GM19395 (cell line): Measurements from ENCODE around the gene GRID1.

Experiments
- ATAC-seq: cut with Tn5 transposase; IDR thresholded peaks from one replicate; pipeline ENCODE4 v1.9.1; 2021; ENCODE audit warnings: mild to moderate bottlenecking, moderate library complexity; ENCODE audit not compliant: unreplicated experiment

Gene GRID1

DNA sequence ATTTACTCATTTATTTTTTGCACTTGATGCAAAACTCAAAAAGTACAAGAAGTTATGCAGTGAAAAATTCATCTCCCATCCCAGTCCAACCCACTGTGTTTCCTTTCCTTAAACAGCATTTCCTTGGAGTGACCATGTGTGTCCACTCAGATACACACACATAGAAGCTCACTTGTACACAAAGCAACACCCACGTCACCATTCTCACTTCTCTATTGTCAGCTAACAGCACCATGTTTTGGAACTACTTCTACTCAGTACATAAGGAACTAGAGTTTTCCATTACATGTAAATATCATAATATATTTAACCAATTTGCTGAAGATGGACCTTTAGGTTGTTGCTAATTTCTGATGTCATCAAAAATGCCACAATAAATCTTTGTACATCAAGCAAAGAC is 167.6 kb downstream of the GRID1 start:
- ATAC-seq: no peak

DNA sequence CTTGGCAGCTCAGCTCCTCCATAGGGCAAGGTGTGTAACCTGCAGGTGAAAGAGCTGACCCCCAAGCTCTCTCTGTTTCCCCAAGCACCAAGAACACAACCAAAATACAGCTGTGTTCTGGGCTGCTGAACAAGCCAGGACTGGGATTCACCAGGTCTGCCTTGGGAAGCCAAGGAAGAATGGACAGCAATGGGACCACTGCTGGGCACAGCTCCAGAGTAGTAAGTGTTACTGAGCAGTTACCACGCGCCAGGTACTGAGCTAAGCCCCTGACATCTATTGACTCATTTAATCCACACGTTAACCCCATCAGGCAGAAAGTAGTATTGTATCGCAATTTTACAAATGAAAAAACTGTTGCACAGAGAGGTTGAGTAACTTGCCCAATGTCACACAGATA is 168.3 kb downstream of the GRID1 start:
- no peak for ATAC-seq

DNA sequence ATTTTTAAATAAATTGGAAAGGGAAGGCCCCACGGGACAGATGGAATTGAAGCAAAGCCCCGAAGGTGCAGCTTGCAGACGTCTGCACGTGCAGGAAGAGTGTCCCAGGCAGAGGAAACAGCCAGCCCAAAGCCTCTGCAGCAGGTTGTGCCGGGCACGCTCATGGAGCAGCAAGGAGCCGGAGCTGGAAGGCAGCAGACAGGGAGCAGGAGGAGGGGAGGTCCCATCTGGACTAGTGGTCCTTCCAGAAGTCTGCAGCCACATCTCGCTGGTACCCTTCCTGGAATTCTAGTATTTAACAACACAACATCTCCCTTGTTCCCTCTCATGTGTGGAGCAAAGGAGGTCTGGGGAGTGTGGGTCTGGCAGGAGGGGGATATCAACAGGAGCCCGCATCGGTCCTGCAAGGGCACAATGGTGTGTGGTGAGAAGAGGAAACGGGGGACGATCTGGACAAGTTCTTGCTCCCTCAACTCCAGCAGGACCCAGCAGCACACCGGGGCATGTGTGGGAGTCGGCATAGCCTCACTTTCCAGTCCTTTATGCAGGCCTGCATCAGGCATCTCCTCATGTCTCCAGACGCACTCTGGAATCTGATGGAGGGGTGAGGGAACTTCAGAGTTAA is 169.3 kb downstream of the GRID1 start:
- no peak for ATAC-seq

DNA sequence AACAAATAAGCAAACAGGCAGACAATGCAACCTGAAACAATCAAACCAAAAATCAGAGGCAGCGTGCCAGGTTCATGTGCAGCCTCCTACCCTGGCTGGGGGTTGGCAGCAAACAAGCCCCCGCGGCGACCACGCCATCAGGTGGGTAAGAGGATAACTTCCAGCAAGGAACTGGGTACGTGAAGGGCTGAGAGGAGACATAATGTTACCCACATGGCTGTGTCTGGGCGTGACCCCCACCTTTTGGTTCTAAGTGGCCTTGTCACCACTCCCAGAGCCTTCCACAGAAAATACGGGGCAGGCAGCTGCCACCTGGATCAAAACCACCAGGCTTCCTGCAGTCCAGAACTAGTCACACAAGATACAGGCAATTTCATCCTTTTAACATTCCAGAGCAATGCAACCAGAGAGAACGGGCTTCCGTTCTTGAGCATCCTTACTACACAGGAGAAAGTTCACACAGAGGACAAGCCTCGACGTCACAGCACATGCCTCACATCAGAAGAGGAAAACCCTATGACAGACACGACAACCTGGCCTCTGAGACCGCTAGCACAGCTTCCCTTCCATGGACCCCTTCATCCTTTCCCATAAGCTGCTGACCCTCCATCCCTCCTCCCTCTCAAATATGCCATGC is 171.0 kb downstream of the GRID1 start:
- no peak for ATAC-seq

GRCh38 chr10:86194684-86195083 is 171.9 kb downstream of the GRID1 start:
- ATAC-seq: no peak

- ATAC-seq: no peak
Measured at GRCh38 chr10:86193841-86194240, 172.8 kb downstream of the GRID1 start.

DNA sequence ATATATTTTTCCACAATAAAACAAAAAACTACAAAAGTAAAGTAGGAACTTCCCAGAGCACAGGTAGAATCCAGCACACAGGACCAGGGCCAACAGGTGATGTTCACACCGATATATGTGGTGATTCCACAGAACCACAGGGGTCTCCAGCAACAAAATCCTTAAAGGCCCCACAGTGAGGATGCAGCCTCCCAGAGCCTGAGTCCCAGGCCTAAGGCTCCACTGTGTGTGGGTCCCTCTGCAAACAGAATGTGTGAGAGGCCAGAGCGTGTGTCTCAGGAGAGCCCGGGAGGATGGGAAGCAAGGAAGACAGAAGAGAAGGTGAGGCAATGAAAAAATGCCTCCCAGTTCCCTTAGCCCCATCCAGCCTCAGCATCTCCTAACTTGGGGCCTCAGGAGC is 173.9 kb downstream of the GRID1 start:
- no peak for ATAC-seq

GRCh38 chr10:86192147-86192546 is 174.4 kb downstream of the GRID1 start:
- ATAC-seq: no peak

- ATAC-seq: no peak
Measured at GRCh38 chr10:86191686-86192085, 174.9 kb downstream of the GRID1 start.

DNA sequence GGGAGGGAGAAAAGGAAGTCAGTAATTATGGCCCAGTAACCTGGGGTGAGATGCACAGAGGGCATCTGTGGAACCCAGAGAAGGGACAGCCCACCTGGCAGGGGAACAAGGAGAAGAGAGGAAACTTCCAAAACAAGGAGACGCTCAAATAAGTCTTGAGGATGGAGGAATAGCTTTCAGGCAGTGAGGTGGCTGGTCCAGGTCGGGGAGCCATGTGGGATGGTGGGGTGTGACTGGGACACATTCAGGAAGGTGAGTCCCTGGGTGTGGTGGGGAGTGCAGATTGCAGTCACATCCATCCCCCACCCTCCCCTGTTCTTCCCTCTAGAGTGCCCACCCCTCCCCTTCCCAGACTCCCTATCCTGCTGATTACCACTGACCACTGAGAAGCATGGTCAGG is 175.4 kb downstream of the GRID1 start:
- no peak for ATAC-seq

DNA sequence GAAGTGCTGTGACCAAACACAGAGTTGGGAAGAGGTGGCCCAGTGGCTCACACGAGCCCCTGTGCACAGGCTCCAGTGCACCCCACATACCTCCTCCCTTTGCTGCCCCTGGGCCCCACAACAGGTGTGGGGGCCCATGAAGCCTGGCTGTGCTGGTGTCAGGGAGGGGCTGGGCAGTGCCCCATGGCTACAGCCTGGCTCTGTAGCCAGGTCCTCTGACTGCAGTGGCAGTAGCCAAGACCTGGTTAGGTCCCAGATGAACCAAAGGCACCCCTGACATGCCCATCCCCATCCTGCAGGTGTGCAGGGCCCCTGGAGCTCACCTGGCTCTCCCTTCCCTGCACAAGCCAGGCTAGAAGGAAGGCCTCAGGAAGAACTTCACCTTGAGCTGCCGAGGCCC is 176.3 kb downstream of the GRID1 start:
- no peak for ATAC-seq

GRCh38 chr10:86189891-86190290 is 176.7 kb downstream of the GRID1 start:
- ATAC-seq: no peak

DNA sequence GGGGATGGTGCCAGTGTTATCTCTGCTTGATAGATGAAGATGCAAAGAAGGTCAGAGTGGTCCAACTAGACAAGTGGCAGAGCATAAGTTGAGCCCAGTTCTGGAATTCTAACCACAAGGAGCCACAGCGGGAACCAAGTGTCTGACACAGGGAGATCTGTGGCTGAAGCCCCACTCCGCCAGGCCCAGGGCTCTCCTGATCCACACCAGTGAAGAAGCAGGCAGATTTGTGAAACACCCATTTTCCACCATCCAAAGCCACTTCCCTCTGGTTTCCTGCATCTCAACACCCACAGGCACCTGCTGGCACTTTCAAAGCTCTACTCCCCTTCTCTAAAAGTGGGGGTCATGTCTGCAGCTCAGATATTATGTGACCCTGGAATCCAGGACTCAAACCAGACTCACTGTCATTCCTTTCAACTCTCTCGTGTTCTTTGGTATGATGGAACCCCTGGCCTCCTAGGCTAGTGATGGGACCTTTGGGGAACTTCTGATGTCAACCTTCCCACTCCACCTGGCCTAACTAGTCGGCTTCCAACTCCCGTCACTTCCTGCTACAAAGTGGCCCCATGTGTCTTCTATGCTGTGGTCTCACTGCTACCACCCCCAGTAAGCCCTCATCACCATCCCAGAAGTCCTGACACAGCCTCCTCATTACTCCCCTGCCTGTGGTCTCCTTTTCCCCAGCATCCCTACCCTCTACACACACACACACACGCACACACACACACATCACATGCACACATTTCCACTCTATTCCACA is 177.6 kb downstream of the GRID1 start:
- ATAC-seq: no peak

DNA sequence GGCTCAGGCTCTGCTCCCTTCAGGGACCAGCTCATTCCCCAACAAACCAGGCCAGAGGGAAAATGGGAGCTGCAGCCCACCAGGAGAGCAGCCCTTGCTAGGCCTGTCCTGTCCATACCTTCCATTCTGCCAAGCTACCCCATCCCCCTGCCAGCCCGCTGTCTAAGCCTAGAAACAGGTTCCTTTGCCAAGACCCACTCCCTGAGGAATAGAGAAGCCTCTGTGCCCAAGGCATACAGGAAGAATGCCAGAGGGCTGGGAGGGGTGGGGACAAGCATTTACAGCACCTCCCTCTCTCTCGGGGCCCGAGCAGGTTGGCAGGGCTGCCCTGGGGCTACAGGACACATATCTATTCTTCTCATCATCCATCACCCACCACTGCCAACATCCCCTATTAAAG is 178.3 kb downstream of the GRID1 start:
- ATAC-seq: no peak

GRCh38 chr10:86187499-86188239 is 178.9 kb downstream of the GRID1 start:
- ATAC-seq: no peak

GRCh38 chr10:86186633-86187032 is 180.0 kb downstream of the GRID1 start:
- ATAC-seq: no peak

- no peak for ATAC-seq
Measured at GRCh38 chr10:86182595-86182994, 184.0 kb downstream of the GRID1 start.

GRCh38 chr10:86182150-86182549 is 184.4 kb downstream of the GRID1 start:
- no peak for ATAC-seq

GRCh38 chr10:86180861-86181260 is 185.7 kb downstream of the GRID1 start:
- ATAC-seq: no peak

GRCh38 chr10:86179961-86180360 is 186.6 kb downstream of the GRID1 start:
- ATAC-seq: no peak

DNA sequence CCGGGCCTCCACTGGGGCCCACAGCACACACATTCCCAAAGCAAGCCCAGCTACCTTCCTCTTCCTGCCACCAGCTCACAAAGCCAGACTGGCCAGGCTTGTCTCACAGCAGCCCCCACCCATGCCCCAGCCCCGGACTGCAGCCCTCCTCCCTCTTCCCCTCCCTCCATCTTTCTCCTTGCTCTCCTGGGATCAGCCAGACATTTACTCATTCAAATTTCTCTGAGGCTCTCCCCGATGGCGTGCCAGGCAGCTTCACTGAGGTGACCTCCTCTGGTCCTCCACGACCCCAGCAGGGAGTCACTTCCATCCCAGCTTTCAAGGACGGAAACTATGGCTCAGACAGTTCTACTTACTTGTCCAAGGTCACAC is 187.5 kb downstream of the GRID1 start:
- ATAC-seq: no peak
